PC-3 (cell line): Measurements from ENCODE around the gene CNPY2. TPM values are rescaled to one million over a fixed set of nuclear protein-coding genes. Genes with fewer than 3 reads are reported as not detected.
"Not testable (repeated sequence)": the region's sequence is repeated elsewhere in the genome, so short reads cannot be mapped to it uniquely, and the experiment has no call there.

ENCODE experiments used
- ATAC-seq: fragments of 200-7000 bp; cut with Tn5 transposase; 2 replicates; pipeline ENCODE4 v1.9.1; 2020; ENCODE audit warnings: mild to moderate bottlenecking, moderate library complexity
- BruUV-seq: library from RNA; stranded (reverse); fragments of 400-500 nt; replicated peaks from 2 replicates; lab custom pipeline; 2021; lab: Mats Ljungman, UMichigan
- CTCF ChIA-PET: fragments of 300-600 bp; sonication (Branson Sonifier 250); formaldehyde crosslinking; loops from one replicate; lab custom pipeline; 2022; ENCODE audit warnings: antibody characterized with exemption; lab: Charles Lee
- POLR2A ChIA-PET: fragments of 300-600 bp; sonication (Branson Sonifier 250); formaldehyde crosslinking; loops from one replicate; lab custom pipeline; 2022; ENCODE audit warnings: antibody characterized with exemption; ENCODE audit not compliant: unreplicated experiment; lab: Charles Lee
- DNase-seq: peaks from one replicate; pipeline ENCODE4 v3.0.0-alpha.2; 2015
- H2AFZ ChIP-seq: fragments of 300-600 bp; sonication (generic); 2 replicates; pipeline ENCODE4 v1.6.0; 2016; ENCODE audit warnings: antibody characterized with exemption, low read length
- H3F3A ChIP-seq: fragments of 300-600 bp; sonication (generic); one replicate; pipeline ENCODE4 v1.6.0; 2017; ENCODE audit warnings: antibody characterized with exemption, low read length, control low read depth, mild to moderate bottlenecking; ENCODE audit not compliant: unreplicated experiment
- H3K27ac ChIP-seq: fragments of 300-600 bp; sonication (generic); 2 replicates; pipeline ENCODE4 v1.5.1; 2016; ENCODE audit warnings: mild to moderate bottlenecking, low read length
- H3K27me3 ChIP-seq: fragments of 300-600 bp; sonication (generic); 2 replicates; pipeline ENCODE4 v1.6.1; 2016; ENCODE audit warnings: low read length, mixed read lengths
- H3K36me3 ChIP-seq: fragments of 300-600 bp; sonication (generic); 2 replicates; pipeline ENCODE4 v1.6.1; 2016; ENCODE audit warnings: low read depth, mixed run types, low read length, mixed read lengths
- H3K4me1 ChIP-seq: fragments of 300-600 bp; sonication (generic); 2 replicates; pipeline ENCODE4 v1.5.1; 2016; ENCODE audit warnings: low read length; ENCODE audit not compliant: insufficient read depth
- H3K4me2 ChIP-seq: fragments of 300-600 bp; sonication (generic); 2 replicates; pipeline ENCODE4 v1.6.0; 2016; ENCODE audit warnings: low read length
- H3K4me3 ChIP-seq: fragments of 300-600 bp; sonication (generic); 2 replicates; pipeline ENCODE4 v1.5.1; 2016; ENCODE audit warnings: mild to moderate bottlenecking, low read length, mixed read lengths
- H3K79me2 ChIP-seq: fragments of 300-600 bp; sonication (generic); 2 replicates; pipeline ENCODE4 v1.6.1; 2017; ENCODE audit warnings: low read length, mixed read lengths
- H3K9ac ChIP-seq: fragments of 300-600 bp; sonication (generic); 2 replicates; pipeline ENCODE4 v1.6.0; 2016; ENCODE audit warnings: mild to moderate bottlenecking, low read length
- H3K9me2 ChIP-seq: fragments of 300-600 bp; sonication (generic); replicated peaks from 2 replicates; pipeline ENCODE4 v1.6.1; 2016; ENCODE audit warnings: mixed run types, low read length, mixed read lengths
- H3K9me3 ChIP-seq: fragments of 300-600 bp; sonication (generic); 2 replicates; pipeline ENCODE4 v1.6.1; 2016; ENCODE audit warnings: low read length, mixed read lengths
- H4K20me1 ChIP-seq: fragments of 300-600 bp; sonication (generic); 2 replicates; pipeline ENCODE4 v1.6.1; 2016; ENCODE audit warnings: low read length, mixed read lengths
- EZH2 ChIP-seq: fragments of 300-600 bp; sonication (generic); IDR thresholded peaks from one replicate; pipeline ENCODE4 v1.6.1; 2017; ENCODE audit warnings: antibody characterized with exemption, mild to moderate bottlenecking, low read length; ENCODE audit not compliant: unreplicated experiment
- EZH2phosphoT487 ChIP-seq: fragments of 300-600 bp; sonication (generic); IDR thresholded peaks from 2 replicates; pipeline ENCODE4 v1.6.1; 2018; ENCODE audit warnings: mild to moderate bottlenecking, antibody characterized with exemption, low read length, borderline replicate concordance
- intact Hi-C: fragments of 100-400 bp; cut with micrococcal nuclease; formaldehyde crosslinking; loops from 2 replicates; pipeline ENCODE4 v1.9.0; 2023
- total RNA-seq: library from RNA; depleted of rRNA; stranded (reverse); fragments of >200 nt; gene quantifications from 2 replicates; pipeline ENCODE4 v1.2.3, GENCODE V29; 2014
- TF ChIP-seq, protein P1 (sequence below): fragments of 300-600 bp; sonication (generic); conservative IDR thresholded peaks from 2 replicates; pipeline ENCODE4 v1.5.1; 2017; ENCODE audit warnings: antibody characterized with exemption, low read depth, mild to moderate bottlenecking, low read length

Gene CNPY2
- total RNA-seq, 1 experiment from 2014 or later, result 109 TPM

DNA sequence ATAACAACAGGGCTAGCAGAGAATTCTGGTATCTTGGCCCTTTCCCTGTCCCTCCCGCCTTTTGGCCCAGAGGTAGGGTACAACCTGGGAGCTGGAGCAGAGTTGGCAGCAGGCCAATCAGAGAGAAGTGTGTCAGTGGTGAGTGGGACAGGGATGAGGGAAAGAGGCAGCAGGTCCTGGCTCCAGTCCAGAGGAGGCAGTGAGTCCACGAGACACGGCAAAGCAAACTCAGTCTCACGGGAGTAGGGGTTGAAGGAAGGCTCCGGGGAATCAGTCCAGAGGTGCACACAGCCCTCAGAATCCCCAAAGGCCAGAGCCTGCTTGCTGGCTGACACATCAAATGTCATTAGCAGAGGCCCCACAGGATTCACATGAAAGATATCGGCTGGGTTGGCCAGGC is 10.7 kb upstream of the CNPY2 start:
- no peak overlapping the region for H3K27ac ChIP-seq

DNA sequence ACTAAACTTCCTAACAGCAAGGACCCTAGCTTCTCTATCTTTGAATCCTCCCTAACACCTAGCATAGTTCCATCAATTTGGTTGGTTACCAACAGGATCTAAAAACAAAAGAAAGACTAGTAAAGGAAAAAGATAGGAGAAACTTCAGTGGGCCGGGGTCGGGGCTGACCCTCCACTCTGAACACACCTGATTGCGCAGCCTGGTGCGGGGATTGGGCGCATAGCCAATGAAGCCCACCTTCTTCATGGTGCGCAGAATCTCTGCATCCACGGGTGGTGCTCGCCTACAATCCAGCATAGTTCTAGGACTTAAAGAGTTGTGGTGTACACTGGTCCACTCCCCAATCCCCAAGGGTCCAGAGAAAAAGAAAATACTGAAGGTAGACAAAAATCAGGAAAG is 10.3 kb upstream of the CNPY2 start:
- peaks cover 10% of the 10 kb centered on the region; the same call in 1 of the 2 replicates for H3K4me1 ChIP-seq
- no peak overlapping the region for H3K4me3 ChIP-seq
- no peaks in the 10 kb centered on the region for H3K79me2 ChIP-seq
- no peak overlapping the region for H2AFZ ChIP-seq
- no peaks in the 10 kb centered on the region for H3K27me3 ChIP-seq
- ATAC-seq (no peak), DNase-seq (no peak)
- TF ChIP-seq EZH2phosphoT487, result no peak
- TF ChIP-seq EZH2, result no peak
- H3K4me2 ChIP-seq, result no peak overlapping the region
- H3F3A ChIP-seq, result no peaks in the 10 kb centered on the region
- no TSS peak for BruUV-seq
- ChIA-PET POLR2A (no interaction called here), CTCF (no interaction called here)
- no peaks in the 10 kb centered on the region for H4K20me1 ChIP-seq
- H3K9ac ChIP-seq, result no peak overlapping the region
- H3K9me2 ChIP-seq, result no peaks in the 10 kb centered on the region
- H3K36me3 ChIP-seq, result 0 out of 2 replicates have a peak, but pooled peaks cover 2% of the 10 kb centered on the region
- H3K9me3 ChIP-seq, result no peaks in the 10 kb centered on the region
- intact Hi-C loops, result no loop called here
- no peak overlapping the region for H3K27ac ChIP-seq

More for the DNA sequence above, 10.7 kb upstream of the CNPY2 start:
- no peak overlapping the region for H3K9ac ChIP-seq
- ATAC-seq (no peak), DNase-seq (peak; percentile 42)
- ChIA-PET CTCF (no interaction called here), POLR2A (no interaction called here)
- H3K36me3 ChIP-seq, result 0 out of 2 replicates have a peak, but pooled peaks cover 2% of the 10 kb centered on the region
- intact Hi-C loops, result no loop called here
- H3K4me2 ChIP-seq, result no peak overlapping the region
- no peak overlapping the region for H2AFZ ChIP-seq
- no peak overlapping the region for H3K4me3 ChIP-seq
- H3F3A ChIP-seq, result no peaks in the 10 kb centered on the region
- H3K79me2 ChIP-seq, result no peaks in the 10 kb centered on the region
- H3K9me2 ChIP-seq, result no peaks in the 10 kb centered on the region
- no peaks in the 10 kb centered on the region for H3K27me3 ChIP-seq
- TSS peak; percentile 13 for BruUV-seq
- TF ChIP-seq EZH2phosphoT487, result no peak
- TF ChIP-seq, protein P1, sequence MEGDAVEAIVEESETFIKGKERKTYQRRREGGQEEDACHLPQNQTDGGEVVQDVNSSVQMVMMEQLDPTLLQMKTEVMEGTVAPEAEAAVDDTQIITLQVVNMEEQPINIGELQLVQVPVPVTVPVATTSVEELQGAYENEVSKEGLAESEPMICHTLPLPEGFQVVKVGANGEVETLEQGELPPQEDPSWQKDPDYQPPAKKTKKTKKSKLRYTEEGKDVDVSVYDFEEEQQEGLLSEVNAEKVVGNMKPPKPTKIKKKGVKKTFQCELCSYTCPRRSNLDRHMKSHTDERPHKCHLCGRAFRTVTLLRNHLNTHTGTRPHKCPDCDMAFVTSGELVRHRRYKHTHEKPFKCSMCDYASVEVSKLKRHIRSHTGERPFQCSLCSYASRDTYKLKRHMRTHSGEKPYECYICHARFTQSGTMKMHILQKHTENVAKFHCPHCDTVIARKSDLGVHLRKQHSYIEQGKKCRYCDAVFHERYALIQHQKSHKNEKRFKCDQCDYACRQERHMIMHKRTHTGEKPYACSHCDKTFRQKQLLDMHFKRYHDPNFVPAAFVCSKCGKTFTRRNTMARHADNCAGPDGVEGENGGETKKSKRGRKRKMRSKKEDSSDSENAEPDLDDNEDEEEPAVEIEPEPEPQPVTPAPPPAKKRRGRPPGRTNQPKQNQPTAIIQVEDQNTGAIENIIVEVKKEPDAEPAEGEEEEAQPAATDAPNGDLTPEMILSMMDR, result no peak
- no peak for TF ChIP-seq EZH2
- no peaks in the 10 kb centered on the region for H3K9me3 ChIP-seq
- H3K4me1 ChIP-seq, result peaks cover 10% of the 10 kb centered on the region; the same call in 1 of the 2 replicates
- no peaks in the 10 kb centered on the region for H4K20me1 ChIP-seq

DNA sequence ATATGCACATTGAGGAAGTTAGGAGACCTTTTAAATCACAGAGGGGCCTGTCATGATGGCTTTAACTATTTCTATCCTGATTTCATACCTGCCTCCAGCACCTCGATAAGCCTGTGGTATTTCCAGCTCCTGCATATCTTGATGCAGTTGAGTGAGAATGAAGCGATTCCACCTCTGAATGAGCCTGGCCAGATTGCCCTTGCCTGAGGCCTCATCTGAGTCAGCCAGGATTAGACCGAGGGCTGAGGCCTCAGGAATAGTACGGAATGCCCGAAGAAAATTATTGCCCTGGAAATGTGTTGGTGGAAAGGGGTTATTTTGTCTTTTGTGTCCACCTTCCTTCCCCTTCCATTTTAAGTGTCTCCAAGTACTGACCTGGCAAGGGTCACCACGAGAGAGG is 8.4 kb upstream of the CNPY2 start:
- no peak for TF ChIP-seq EZH2
- TF ChIP-seq, protein P1, result no peak
- TF ChIP-seq EZH2phosphoT487, result no peak
- CTCF ChIA-PET, result no interaction called here
- BruUV-seq, result no TSS peak

GRCh38 chr12:56321610-56322009 is 5.8 kb upstream of the CNPY2 start:
- ATAC-seq, H4K20me1 ChIP-seq, H3K36me3 ChIP-seq, H2AFZ ChIP-seq, H3K9me2 ChIP-seq, H3K9me3 ChIP-seq, H3K9ac ChIP-seq, H3K27ac ChIP-seq, H3F3A ChIP-seq, H3K4me3 ChIP-seq, CTCF ChIA-PET, H3K4me2 ChIP-seq, H3K27me3 ChIP-seq, H3K4me1 ChIP-seq, H3K79me2 ChIP-seq, intact Hi-C loops, DNase-seq, BruUV-seq, POLR2A ChIA-PET: not testable (repeated sequence)

More for the DNA sequence above, 8.4 kb upstream of the CNPY2 start:
- Histone ChIP-seq H3K9ac (no peak overlapping the region), H3K4me3 (no peak overlapping the region), H3K9me3 (no peaks in the 10 kb centered on the region), H3K4me1 (peaks cover 10% of the 10 kb centered on the region; the same call in 1 of the 2 replicates), H3F3A (no peaks in the 10 kb centered on the region), H3K27me3 (no peaks in the 10 kb centered on the region), H3K4me2 (no peak overlapping the region), H2AFZ (no peak overlapping the region), H3K9me2 (no peaks in the 10 kb centered on the region), H3K79me2 (no peaks in the 10 kb centered on the region), H4K20me1 (no peaks in the 10 kb centered on the region), H3K27ac (no peak overlapping the region), H3K36me3 (0 out of 2 replicates have a peak, but pooled peaks cover 2% of the 10 kb centered on the region)
- no peak for ATAC-seq
- intact Hi-C loops, result no loop called here
- POLR2A ChIA-PET, result no interaction called here
- no peak for DNase-seq
